ENCODE results near the gene SLC22A23.

DNA sequence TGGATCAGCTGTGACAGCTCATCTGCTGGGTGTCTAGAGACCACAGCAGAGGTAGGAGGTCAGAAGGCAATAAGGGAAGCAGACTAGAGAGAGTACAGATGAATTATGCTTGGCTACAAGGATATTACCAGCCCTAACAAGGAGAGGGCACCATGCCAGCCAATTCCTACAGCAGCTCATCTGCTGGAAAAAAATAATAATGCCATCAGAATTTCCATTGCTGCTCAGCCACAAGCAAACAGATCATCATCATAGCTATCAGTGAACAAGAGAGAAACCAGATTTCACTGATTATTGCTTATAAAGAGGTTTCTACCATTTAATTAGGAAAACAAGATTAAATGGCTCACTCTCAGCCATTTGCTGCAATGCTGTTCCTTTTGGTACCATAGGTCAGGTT, 131.6 kb downstream of the SLC22A23 start:
- TF ChIP-seq, protein P1, sequence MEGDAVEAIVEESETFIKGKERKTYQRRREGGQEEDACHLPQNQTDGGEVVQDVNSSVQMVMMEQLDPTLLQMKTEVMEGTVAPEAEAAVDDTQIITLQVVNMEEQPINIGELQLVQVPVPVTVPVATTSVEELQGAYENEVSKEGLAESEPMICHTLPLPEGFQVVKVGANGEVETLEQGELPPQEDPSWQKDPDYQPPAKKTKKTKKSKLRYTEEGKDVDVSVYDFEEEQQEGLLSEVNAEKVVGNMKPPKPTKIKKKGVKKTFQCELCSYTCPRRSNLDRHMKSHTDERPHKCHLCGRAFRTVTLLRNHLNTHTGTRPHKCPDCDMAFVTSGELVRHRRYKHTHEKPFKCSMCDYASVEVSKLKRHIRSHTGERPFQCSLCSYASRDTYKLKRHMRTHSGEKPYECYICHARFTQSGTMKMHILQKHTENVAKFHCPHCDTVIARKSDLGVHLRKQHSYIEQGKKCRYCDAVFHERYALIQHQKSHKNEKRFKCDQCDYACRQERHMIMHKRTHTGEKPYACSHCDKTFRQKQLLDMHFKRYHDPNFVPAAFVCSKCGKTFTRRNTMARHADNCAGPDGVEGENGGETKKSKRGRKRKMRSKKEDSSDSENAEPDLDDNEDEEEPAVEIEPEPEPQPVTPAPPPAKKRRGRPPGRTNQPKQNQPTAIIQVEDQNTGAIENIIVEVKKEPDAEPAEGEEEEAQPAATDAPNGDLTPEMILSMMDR (IDR thresholded peaks at IDR 0.05; ENCODE audit: low read depth, low read length) = no peak
- TF ChIP-seq EZH2phosphoT487 (IDR thresholded peaks at IDR 0.05; ENCODE audit: low read depth) = no peak

Data from OCI-LY3 (cell line).